Neural cell (in vitro differentiated cells): ENCODE results near the gene ANTXR1. TPM values are rescaled to one million over a fixed set of nuclear protein-coding genes. Genes with fewer than 3 reads are reported as not detected.

Source experiments
- H2AFZ ChIP-seq: fragments of 200-600, 300-800 bp; sonication (generic), shearing (Covaris generic); 2 replicates; pipeline ENCODE4 v1.6.0; 2014; ENCODE audit warnings: low read depth, mild to moderate bottlenecking, antibody characterized with exemption, low read length, moderate library complexity
- H3F3A ChIP-seq: fragments of 200-600 bp; shearing (Covaris generic); 2 replicates; pipeline ENCODE4 v1.6.1; 2016; ENCODE audit warnings: mild to moderate bottlenecking, moderate library complexity, mixed read lengths, antibody characterized with exemption, low read length; ENCODE audit not compliant: insufficient read depth, poor library complexity, severe bottlenecking
- H3K27ac ChIP-seq: fragments of 200-600, 300-800 bp; sonication (generic), shearing (Covaris generic); 2 replicates; pipeline ENCODE4 v1.5.1; 2014; ENCODE audit warnings: mild to moderate bottlenecking, low read length, moderate library complexity
- H3K27me3 ChIP-seq: fragments of 300-800, 200-600 bp; sonication (generic), shearing (Covaris generic); 2 replicates; pipeline ENCODE4 v1.6.0; 2014; ENCODE audit warnings: mild to moderate bottlenecking, low read depth, low read length, moderate library complexity; ENCODE audit not compliant: insufficient read depth
- H3K36me3 ChIP-seq: fragments of 300-800, 200-600 bp; sonication (generic), shearing (Covaris generic); 2 replicates; pipeline ENCODE4 v1.5.1; 2014; ENCODE audit warnings: mild to moderate bottlenecking, antibody characterized with exemption, low read length, moderate library complexity; ENCODE audit not compliant: insufficient read depth
- H3K4me2 ChIP-seq: fragments of 300-800, 200-600 bp; sonication (generic), shearing (Covaris generic); 2 replicates; pipeline ENCODE4 v1.6.0; 2014; ENCODE audit warnings: mild to moderate bottlenecking, low read length
- H3K4me3 ChIP-seq: fragments of 300-800, 200-600 bp; sonication (generic), shearing (Covaris generic); 2 replicates; pipeline ENCODE4 v1.5.1; 2014; ENCODE audit warnings: mild to moderate bottlenecking, low read length, moderate library complexity
- H3K79me2 ChIP-seq: fragments of 200-600 bp; shearing (Covaris generic); replicated peaks from 2 replicates; pipeline ENCODE4 v1.6.0; 2014; ENCODE audit warnings: mild to moderate bottlenecking, low read length, moderate library complexity; ENCODE audit not compliant: insufficient read depth
- H3K9ac ChIP-seq: fragments of 300-800, 200-600 bp; sonication (generic), shearing (Covaris generic); 2 replicates; pipeline ENCODE4 v1.6.1; 2016; ENCODE audit warnings: mild to moderate bottlenecking, low read length, mixed read lengths
- H3K9me2 ChIP-seq: fragments of 200-600 bp; shearing (Covaris generic); 2 replicates; pipeline ENCODE4 v1.6.1; 2016; ENCODE audit warnings: mild to moderate bottlenecking, low read length, mixed read lengths; ENCODE audit not compliant: insufficient read depth
- H3K9me3 ChIP-seq: fragments of 200-600, 300-800 bp; sonication (generic), shearing (Covaris generic); 2 replicates; pipeline ENCODE4 v1.6.1; 2016; ENCODE audit warnings: mild to moderate bottlenecking, mixed run types, low read length, moderate library complexity, mixed read lengths
- H4K20me1 ChIP-seq: fragments of 200-600 bp; shearing (Covaris generic); 2 replicates; pipeline ENCODE4 v1.6.1; 2016; ENCODE audit warnings: mild to moderate bottlenecking, mixed run types; ENCODE audit not compliant: insufficient read depth
- CTCF ChIP-seq: fragments of 450-650 bp; IDR thresholded peaks from 2 replicates; pipeline ENCODE4 v1.5.1; 2014; ENCODE audit warnings: antibody characterized with exemption, mild to moderate bottlenecking, moderate library complexity; ENCODE audit not compliant: poor library complexity, severe bottlenecking
- EP300 ChIP-seq: fragments of 450-650 bp; conservative IDR thresholded peaks from 2 replicates; pipeline ENCODE4 v1.6.1; 2014; ENCODE audit warnings: antibody characterized with exemption, mild to moderate bottlenecking, moderate library complexity; ENCODE audit not compliant: poor library complexity, severe bottlenecking
- EZH2 ChIP-seq: fragments of 200-600, 300-800 bp; shearing (Covaris generic), sonication (generic); IDR thresholded peaks from 2 replicates; pipeline ENCODE4 v1.6.1; 2014; ENCODE audit warnings: antibody characterized with exemption, low read length, borderline replicate concordance, mild to moderate bottlenecking; ENCODE audit not compliant: insufficient read depth, poor library complexity, severe bottlenecking
- MXI1 ChIP-seq: fragments of 450-650 bp; conservative IDR thresholded peaks from 2 replicates; pipeline ENCODE4 v1.6.1; 2014; ENCODE audit warnings: antibody characterized with exemption, mild to moderate bottlenecking; ENCODE audit not compliant: poor library complexity, severe bottlenecking
- POLR2AphosphoS5 ChIP-seq: IDR thresholded peaks from 2 replicates; pipeline ENCODE4 v1.6.1; 2012
- RAD21 ChIP-seq: fragments of 450-650 bp; conservative IDR thresholded peaks from 2 replicates; pipeline ENCODE4 v1.6.1; 2014; ENCODE audit warnings: antibody characterized with exemption, mild to moderate bottlenecking, moderate library complexity
- REST ChIP-seq: IDR thresholded peaks from 2 replicates; pipeline ENCODE4 v1.6.1; 2012; ENCODE audit warnings: borderline replicate concordance
- SMC3 ChIP-seq: fragments of 450-650 bp; conservative IDR thresholded peaks from 2 replicates; pipeline ENCODE4 v1.6.1; 2014; ENCODE audit warnings: antibody characterized with exemption, mild to moderate bottlenecking, moderate library complexity; ENCODE audit not compliant: poor library complexity
- TAF1 ChIP-seq: IDR thresholded peaks from 2 replicates; pipeline ENCODE4 v1.6.1; 2012; ENCODE audit warnings: low read depth
- polyA plus RNA-seq: library from polyadenylated mRNA; depleted of rRNA; stranded (reverse); fragments of >200 nt; gene quantifications from 2 replicates; pipeline ENCODE4 v1.2.3, GENCODE V29; 2014

ANTXR1 gene
- polyA plus RNA-seq, 1 donor from 2014 or later, result 4.9 TPM

GRCh38 chr2:69119104-69119894 is 106.3 kb downstream of the ANTXR1 start:
- Histone ChIP-seq H3K9me3 (no peaks in the 10 kb centered on the region), H3K4me3 (no peak overlapping the region), H2AFZ (no peak overlapping the region), H3K4me2 (no peak overlapping the region), H3K36me3 (no peaks in the 10 kb centered on the region), H3K79me2 (no peaks in the 10 kb centered on the region), H4K20me1 (no peaks in the 10 kb centered on the region), H3F3A (no peaks in the 10 kb centered on the region), H3K27me3 (no peaks in the 10 kb centered on the region), H3K27ac (no peak overlapping the region), H3K9ac (no peak overlapping the region), H3K9me2 (no peaks in the 10 kb centered on the region)
- TF ChIP-seq MXI1, result no peak
- no peak for TF ChIP-seq EP300
- no peak for TF ChIP-seq REST
- no peak for TF ChIP-seq EZH2
- no peak for TF ChIP-seq POLR2AphosphoS5
- TF ChIP-seq RAD21, result no peak
- TF ChIP-seq TAF1, result no peak
- TF ChIP-seq SMC3, result no peak
- no peak for TF ChIP-seq CTCF

- Histone ChIP-seq H3K9me2 (no peaks in the 10 kb centered on the region), H3K36me3 (peaks cover 4% of the 10 kb centered on the region), H3K27ac (no peak overlapping the region), H4K20me1 (no peaks in the 10 kb centered on the region), H3K4me3 (no peak overlapping the region), H2AFZ (no peak overlapping the region), H3K4me2 (no peak overlapping the region), H3K9ac (no peak overlapping the region), H3F3A (no peaks in the 10 kb centered on the region), H3K27me3 (no peaks in the 10 kb centered on the region), H3K79me2 (no peaks in the 10 kb centered on the region), H3K9me3 (no peaks in the 10 kb centered on the region)
- TF ChIP-seq POLR2AphosphoS5, result no peak
- no peak for TF ChIP-seq TAF1
- no peak for TF ChIP-seq RAD21
- no peak for TF ChIP-seq REST
- no peak for TF ChIP-seq CTCF
- no peak for TF ChIP-seq EZH2
- no peak for TF ChIP-seq MXI1
- TF ChIP-seq EP300, result no peak
- TF ChIP-seq SMC3, result no peak
These were observed 109.3 kb downstream of the ANTXR1 start for GRCh38 chr2:69122271-69122670.
